Mucosa of rectum (tissue), 2 donors: ENCODE results near the gene FUNDC2.

ENCODE experiments used
- H3K27ac ChIP-seq, 2 donors: one replicate each; pipeline ENCODE4 v1.7.0; 2013; ENCODE audit warnings: inconsistent platforms in 2 of 2, low read depth in 2 of 2, low read length in 2 of 2
- H3K27me3 ChIP-seq, 2 donors: one replicate each; pipeline ENCODE4 v1.7.0; 2013; ENCODE audit warnings: low read length in 2 of 2; ENCODE audit not compliant: control insufficient read depth in 2 of 2, insufficient read depth in 2 of 2
- H3K36me3 ChIP-seq, 2 donors: one replicate each; pipeline ENCODE4 v1.7.0; 2013; ENCODE audit warnings: low read length in 2 of 2; ENCODE audit not compliant: control insufficient read depth in 2 of 2, insufficient read depth in 2 of 2
- H3K4me1 ChIP-seq, 2 donors: one replicate each; pipeline ENCODE4 v1.7.0; 2013; ENCODE audit warnings: low read length in 2 of 2, mild to moderate bottlenecking in 1 of 2; ENCODE audit not compliant: control insufficient read depth in 2 of 2, insufficient read depth in 2 of 2
- H3K4me3 ChIP-seq, 2 donors: one replicate each; pipeline ENCODE4 v1.7.0; 2013; ENCODE audit warnings: low read length in 2 of 2
- H3K9ac ChIP-seq, 2 donors: one replicate each; pipeline ENCODE4 v1.7.0; 2013; ENCODE audit warnings: low read length in 2 of 2, low read depth in 1 of 2, mild to moderate bottlenecking in 1 of 2
- H3K9me3 ChIP-seq, 2 donors: one replicate each; pipeline ENCODE4 v1.7.0; 2013; ENCODE audit warnings: low read length in 2 of 2; ENCODE audit not compliant: control insufficient read depth in 2 of 2
- donor health status: healthy.
- donor health status: Normal muscosa, but diverticular disease.

The FUNDC2 gene

DNA sequence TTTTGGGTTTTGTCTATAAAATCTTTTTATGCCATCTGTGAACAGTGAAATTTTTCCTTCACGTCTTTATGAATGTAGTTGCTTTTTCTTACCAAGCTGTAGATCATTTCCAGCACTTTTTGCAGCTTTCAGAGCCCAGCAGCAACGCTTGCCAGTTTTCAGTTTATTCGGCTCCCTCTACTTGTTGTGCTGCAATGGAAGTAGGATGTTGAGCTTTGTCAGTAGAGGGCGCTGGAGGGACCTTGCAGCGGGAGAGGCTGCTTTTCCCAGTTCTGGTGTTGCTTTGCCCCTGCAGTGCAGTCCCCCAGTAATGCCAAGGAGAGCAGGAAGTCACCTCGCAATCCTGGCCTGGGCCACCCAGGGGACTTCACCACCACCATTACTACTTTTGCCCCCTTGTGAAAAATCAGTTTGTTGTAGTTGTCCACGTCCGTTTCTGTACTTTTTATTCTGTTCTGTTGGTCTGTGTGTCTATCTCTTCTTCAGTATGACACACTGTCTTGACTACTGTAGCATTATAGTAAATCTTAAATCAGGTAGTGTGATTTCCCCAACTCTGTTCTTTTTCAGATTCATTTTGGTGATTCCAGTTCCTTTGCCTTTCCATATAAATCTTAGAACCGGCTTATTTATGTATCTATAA lies 22.5 kb downstream of the FUNDC2 start:
- H3K27ac ChIP-seq, result no peak overlapping the region
- H3K9ac ChIP-seq, result no peak overlapping the region

DNA sequence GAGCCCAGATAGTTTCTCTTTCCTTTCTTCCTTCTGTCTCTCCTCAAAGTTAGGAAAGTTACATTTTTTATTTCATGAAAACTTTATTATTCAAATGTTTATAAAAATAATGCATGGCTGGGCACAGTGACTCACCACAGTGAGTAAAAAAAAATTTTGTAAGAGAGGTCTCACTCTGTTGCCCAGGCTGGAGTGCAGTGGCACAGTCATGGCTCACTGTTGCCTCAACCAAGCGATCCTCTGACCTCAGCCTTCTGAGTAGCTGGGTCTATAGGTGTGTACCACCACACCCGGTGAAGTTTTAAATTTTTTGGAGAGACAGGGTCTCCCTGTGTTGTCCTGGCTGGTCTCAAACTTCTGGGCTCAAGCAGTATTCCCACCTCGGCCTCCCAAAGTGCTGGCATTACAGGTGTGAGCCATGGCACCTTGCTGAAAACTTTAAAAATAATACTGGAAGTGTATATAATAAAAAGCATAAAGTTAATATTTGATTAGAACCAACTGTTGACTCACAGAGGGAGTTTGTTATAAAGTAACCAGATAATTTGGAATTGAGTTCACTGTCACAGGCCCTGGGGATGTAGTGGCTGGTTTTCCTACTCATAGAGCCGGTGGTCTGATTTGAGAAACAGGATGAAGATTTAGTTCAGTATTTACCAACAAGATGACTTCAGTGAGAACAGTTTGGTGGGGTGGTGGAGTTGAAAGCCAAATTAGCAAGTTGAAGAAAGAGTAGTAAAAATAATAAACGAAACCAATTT lies 26.3 kb downstream of the FUNDC2 start:
- no peaks in the 10 kb centered on the region for H3K27me3 ChIP-seq
- no peak overlapping the region for H3K27ac ChIP-seq
- H3K36me3 ChIP-seq, result peaks cover 0 to 3% of the 10 kb centered on the region in 2 donors
- peaks cover 0 to 2% of the 10 kb centered on the region in 2 donors for H3K4me1 ChIP-seq
- H3K4me3 ChIP-seq, result no peak overlapping the region
- H3K9me3 ChIP-seq, result no peaks in the 10 kb centered on the region
- H3K9ac ChIP-seq, result no peak overlapping the region

More for the DNA sequence above, 22.5 kb downstream of the FUNDC2 start:
- H3K9me3 ChIP-seq, result no peaks in the 10 kb centered on the region
- H3K36me3 ChIP-seq, result peaks cover 0 to 3% of the 10 kb centered on the region in 2 donors
- H3K27me3 ChIP-seq, result no peaks in the 10 kb centered on the region
- H3K4me1 ChIP-seq, result no peaks in the 10 kb centered on the region
- no peak overlapping the region for H3K4me3 ChIP-seq

DNA sequence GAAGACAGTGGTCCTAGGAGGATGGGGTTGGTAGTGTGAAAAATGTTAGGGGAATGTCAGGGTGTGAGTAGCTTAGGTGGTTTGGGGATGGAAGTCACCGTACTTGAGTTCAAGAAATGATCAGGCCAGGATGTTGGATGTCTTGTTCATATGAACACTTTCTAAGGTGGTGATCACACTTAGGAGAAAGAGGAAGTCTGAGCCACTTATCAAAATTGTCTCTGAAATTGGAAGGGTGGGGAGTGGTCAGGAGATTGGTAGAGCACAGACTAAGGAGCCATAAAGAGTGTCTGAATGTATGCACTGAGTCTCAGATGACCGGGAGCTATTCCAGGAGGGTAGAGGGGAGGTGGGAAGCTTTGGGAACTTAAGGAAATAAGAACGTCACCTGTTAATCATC lies 27.0 kb downstream of the FUNDC2 start:
- no peak overlapping the region for H3K4me3 ChIP-seq
- no peaks in the 10 kb centered on the region for H3K9me3 ChIP-seq
- H3K27me3 ChIP-seq, result no peaks in the 10 kb centered on the region
- no peak overlapping the region for H3K27ac ChIP-seq
- peaks cover 0 to 3% of the 10 kb centered on the region in 2 donors for H3K36me3 ChIP-seq
- H3K4me1 ChIP-seq, result peaks cover 0 to 2% of the 10 kb centered on the region in 2 donors
- H3K9ac ChIP-seq, result no peak overlapping the region

DNA sequence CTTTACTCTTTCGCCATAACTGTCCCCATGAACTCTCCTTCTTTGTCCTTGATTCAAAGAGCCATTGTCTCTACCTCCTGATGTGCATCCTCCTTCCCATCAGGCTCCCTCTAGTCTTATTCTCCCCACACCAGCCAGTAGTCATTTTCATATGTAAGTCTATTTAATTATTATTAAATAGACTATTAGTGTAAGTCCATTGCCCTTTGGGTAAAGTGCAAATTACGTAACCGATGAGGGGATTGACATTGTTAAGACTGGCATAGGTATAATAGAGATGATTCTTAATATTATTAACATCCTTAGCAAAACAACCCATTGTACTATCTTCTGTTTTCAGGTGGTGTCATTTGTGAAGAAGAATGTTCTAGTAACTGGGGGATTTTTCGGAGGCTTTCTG lies 27.6 kb downstream of the FUNDC2 start:
- Histone ChIP-seq H3K27me3 (no peaks in the 10 kb centered on the region), H3K4me3 (no peak overlapping the region), H3K27ac (no peak overlapping the region), H3K9ac (no peak overlapping the region), H3K4me1 (peaks cover 0 to 2% of the 10 kb centered on the region in 2 donors), H3K9me3 (no peaks in the 10 kb centered on the region), H3K36me3 (peaks cover 0 to 3% of the 10 kb centered on the region in 2 donors)

DNA sequence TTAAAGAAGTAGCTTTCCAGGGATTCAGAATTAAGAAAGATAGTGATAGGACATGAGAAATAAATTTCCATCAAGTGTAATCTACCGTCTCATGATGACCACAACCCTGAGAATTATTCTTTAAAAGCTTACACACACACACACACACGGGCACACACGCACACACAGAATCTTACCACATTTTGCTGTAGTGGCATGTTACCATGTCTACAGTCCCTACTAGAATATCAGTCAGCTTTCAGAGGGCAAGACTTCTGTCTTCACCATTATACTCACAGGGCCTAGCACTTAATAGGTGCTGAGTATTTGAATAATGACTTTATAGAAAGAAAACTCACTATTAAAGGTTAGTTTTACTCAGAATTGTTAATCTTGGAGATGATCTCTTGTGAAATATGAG lies 28.9 kb downstream of the FUNDC2 start:
- H3K9ac ChIP-seq, result no peak overlapping the region
- no peaks in the 10 kb centered on the region for H3K27me3 ChIP-seq
- H3K36me3 ChIP-seq, result peaks cover 0 to 3% of the 10 kb centered on the region in 2 donors
- H3K9me3 ChIP-seq, result no peaks in the 10 kb centered on the region
- H3K27ac ChIP-seq, result no peak overlapping the region
- peaks cover 0 to 2% of the 10 kb centered on the region in 2 donors for H3K4me1 ChIP-seq
- no peak overlapping the region for H3K4me3 ChIP-seq

DNA sequence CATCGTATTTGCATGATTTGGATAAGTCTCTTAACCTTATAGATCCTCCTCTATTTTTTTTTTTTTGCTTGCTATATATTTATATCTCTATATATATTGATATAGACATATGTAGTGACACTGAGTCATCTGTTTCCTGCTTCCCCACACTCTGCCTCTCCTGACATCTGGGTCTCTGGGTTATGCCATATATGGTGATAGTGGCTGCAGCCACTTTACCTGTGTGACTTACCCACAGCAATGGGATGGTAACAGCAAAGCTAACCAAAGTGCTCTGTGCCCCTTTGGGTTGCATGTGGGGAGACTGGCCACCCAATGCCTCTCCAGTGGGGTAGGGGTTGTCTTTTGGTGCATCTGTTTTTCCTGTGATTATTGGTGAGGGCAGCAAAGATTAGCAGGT lies 29.8 kb downstream of the FUNDC2 start:
- peaks cover 0 to 2% of the 10 kb centered on the region in 2 donors for H3K4me1 ChIP-seq
- H3K4me3 ChIP-seq, result no peak overlapping the region
- no peaks in the 10 kb centered on the region for H3K27me3 ChIP-seq
- H3K36me3 ChIP-seq, result peaks cover 0 to 3% of the 10 kb centered on the region in 2 donors
- H3K9ac ChIP-seq, result no peak overlapping the region
- no peak overlapping the region for H3K27ac ChIP-seq
- H3K9me3 ChIP-seq, result no peaks in the 10 kb centered on the region

DNA sequence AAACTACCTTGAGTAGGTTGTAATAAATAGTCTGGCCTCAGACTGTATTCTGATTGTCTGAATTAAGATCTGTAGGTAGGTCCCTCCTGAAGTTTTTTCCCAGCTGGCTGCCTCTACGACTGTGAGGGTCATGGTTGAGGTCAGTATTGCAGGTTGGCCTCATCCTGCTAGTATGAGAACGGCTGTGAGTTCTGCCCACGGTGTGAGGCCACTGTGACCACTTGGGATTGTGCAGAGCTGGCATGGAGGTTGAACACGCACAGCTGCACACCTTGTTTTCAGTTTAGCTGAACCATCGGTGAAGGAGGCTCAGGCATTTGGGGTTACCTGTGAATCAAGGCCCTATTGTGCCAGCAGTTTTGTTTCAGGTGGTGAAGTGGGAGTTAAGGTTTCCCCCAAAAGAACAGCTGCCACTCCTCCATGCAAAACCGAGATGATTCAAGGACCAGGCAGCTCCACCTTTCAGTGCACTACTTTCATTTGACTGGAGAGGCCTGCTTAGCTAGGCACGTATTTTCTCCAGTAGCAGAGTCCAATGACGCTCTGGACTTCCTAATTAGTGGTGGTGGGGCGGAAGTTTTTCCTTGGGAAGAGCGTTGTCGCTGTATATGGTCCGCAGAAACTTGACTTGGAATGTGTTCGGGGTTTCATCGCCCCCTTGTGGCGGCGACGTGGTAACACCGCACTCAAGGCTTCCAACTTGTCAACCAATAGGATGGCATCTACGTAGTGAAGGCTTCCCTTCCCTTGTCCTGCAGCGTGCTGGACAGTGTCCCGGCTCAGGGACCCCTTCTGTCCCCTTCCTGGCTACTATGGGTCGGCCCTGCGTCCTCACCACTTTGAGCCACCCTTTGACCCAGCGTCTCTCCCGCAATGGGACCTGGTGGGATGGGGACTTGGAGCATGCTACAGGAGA lies 30.5 kb downstream of the FUNDC2 start:
- H3K9me3 ChIP-seq, result no peaks in the 10 kb centered on the region
- no peaks in the 10 kb centered on the region for H3K27me3 ChIP-seq
- H3K36me3 ChIP-seq, result no peaks in the 10 kb centered on the region
- peak overlapping the region; percentile 3 to 9 for H3K9ac ChIP-seq
- peaks cover 0 to 2% of the 10 kb centered on the region in 2 donors for H3K4me1 ChIP-seq
- H3K27ac ChIP-seq, result peak overlapping the region in 1 of 2 donors; percentile 59
- peak overlapping the region; percentile 38 to 67 for H3K4me3 ChIP-seq

DNA sequence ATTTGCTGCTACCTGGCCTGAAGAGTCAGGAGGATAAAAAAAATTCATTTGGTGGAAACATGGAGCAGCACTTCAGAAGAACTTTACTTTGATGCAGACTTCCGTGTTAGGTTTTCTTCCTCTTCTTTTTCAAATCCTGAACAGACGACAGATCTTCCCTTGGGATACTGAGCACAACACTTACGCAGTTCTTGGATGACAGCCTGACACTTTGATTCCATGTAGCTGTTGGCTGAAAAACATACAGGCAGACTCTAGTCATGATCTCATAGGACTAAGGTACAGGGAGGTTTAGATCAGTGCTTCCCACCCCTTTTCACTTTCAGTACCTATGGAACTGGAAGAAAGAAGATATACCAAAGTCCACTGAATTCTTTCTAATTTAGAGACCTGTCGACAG lies 35.1 kb downstream of the FUNDC2 start:
- Histone ChIP-seq H3K27me3 (no peaks in the 10 kb centered on the region), H3K4me1 (peaks cover 0 to 2% of the 10 kb centered on the region in 2 donors), H3K9me3 (no peaks in the 10 kb centered on the region), H3K36me3 (peaks cover 0 to 2% of the 10 kb centered on the region in 2 donors), H3K27ac (no peak overlapping the region), H3K9ac (no peak overlapping the region), H3K4me3 (no peak overlapping the region)

DNA sequence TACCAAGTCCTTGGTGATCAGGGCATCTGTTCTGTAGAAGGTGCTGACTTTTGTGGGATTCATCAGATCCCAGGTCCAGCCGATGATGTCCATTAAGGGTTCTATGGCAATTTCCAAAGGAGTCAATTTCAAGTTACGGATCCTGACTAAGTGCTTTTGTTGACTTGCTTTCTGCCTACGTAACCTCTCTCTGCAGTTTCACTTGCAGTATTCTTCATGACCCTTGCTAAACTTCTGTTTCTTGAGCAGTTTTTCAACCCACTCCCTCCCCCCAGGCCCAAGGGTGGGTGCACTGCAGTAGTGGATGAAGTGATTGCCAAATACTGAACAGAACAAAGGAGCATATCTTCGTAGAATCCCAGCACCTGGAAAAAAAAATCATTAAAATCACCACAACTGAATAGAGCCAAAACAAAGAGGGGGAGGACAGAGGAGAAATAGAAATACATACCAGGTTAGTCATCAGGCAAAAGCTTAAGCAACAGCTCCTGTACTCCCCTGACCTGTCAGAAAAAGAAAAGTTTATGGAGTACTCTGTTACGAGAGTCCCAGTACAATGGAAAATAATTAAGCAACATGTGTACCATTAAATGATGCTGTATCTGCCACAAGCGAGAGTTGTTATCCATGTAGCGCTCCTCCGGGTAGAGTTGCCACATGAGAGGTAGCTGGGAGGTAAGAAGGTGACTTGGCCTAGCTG lies 38.5 kb downstream of the FUNDC2 start:
- Histone ChIP-seq H3K27me3 (no peaks in the 10 kb centered on the region), H3K4me3 (no peak overlapping the region), H3K9ac (no peak overlapping the region), H3K4me1 (peaks cover 0 to 4% of the 10 kb centered on the region in 2 donors), H3K36me3 (peaks cover 0 to 2% of the 10 kb centered on the region in 2 donors), H3K27ac (no peak overlapping the region), H3K9me3 (no peaks in the 10 kb centered on the region)
